HG03095 (cell line): ENCODE results near the gene PDHB.

Source experiments
- ATAC-seq: cut with Tn5 transposase; IDR thresholded peaks from one replicate; pipeline ENCODE4 v1.9.1; 2021; ENCODE audit warnings: moderate library complexity; ENCODE audit not compliant: unreplicated experiment

PDHB gene

DNA sequence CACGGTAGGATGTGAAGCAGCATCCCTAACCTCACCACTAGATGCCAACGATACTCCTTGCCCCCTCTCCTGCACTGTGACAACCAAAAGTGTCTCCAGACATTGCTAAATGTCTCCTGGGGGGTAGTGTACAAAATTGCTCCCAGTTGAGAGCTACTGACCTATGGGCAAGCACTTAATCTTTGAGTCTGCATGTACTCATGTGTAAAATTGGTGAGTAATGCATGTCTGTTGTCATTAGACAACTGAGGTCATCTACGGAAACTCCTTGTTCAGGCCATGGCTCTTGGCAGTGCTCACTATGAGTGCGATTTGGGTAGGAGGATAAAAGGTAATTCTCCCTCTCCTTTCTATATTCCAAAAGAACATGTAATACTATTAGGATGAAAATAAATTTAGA is 29.2 kb downstream of the PDHB start:
- ATAC-seq: no peak

DNA sequence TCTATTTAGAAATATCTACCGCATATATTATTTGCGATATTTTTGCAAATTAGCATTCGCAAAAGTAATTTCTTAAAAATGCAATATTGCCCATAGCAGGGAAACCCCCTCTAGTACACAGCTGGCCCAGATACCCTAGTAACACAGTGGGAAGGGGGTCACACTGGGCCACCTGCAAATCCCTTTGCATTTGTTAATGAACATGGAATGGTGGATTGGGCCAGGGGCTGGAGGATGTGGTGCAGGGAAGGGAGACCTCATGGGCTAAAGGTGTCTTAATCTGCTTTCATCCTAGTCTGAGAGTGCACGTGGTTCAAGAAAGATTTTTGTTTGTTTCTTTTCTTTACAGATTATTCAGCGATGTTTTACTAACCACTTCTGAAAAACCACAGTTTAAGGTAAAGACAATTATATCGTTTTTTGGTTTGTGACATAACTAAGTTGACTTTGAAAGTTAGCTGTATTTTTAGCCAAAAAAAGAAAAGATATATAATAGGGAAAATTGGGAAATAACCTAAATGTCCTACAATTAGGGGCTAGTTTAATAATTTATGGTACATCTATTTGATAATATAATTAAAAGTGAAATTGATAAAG is 30.0 kb downstream of the PDHB start:
- no peak for ATAC-seq

- ATAC-seq: no peak
Observed at GRCh38 chr3:58398669-58399333, 34.8 kb downstream of the PDHB start.

GRCh38 chr3:58394339-58394738 is 39.3 kb downstream of the PDHB start:
- ATAC-seq: no peak

- no peak for ATAC-seq
Observed at GRCh38 chr3:58392181-58392580, 41.5 kb downstream of the PDHB start.

- ATAC-seq: no peak
Observed at GRCh38 chr3:58391156-58391865, 42.3 kb downstream of the PDHB start.

DNA sequence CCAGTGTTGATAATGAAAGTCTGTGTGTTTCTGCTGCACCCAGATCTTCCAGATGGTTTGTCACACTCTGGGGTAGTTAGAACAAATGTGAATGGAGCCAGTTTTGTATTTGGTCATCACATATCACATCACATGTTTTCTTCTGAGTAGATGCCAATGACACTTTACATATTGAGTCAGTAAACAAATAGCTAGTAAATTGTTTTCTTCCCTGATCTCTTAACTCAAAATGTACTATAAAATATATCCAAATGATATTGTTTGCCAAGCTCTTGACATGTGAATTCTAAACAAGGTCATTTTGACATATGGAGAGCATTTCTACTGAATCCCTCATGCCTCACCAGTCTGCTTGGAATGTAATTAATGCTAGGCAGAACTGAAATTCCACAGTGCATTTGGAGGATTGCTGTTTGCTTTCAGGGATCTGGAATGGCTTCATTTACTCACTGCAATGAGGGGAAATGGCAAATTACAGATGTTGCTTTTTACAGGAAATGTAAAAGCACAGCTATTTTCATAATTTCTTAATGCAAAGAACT is 45.0 kb downstream of the PDHB start:
- no peak for ATAC-seq

DNA sequence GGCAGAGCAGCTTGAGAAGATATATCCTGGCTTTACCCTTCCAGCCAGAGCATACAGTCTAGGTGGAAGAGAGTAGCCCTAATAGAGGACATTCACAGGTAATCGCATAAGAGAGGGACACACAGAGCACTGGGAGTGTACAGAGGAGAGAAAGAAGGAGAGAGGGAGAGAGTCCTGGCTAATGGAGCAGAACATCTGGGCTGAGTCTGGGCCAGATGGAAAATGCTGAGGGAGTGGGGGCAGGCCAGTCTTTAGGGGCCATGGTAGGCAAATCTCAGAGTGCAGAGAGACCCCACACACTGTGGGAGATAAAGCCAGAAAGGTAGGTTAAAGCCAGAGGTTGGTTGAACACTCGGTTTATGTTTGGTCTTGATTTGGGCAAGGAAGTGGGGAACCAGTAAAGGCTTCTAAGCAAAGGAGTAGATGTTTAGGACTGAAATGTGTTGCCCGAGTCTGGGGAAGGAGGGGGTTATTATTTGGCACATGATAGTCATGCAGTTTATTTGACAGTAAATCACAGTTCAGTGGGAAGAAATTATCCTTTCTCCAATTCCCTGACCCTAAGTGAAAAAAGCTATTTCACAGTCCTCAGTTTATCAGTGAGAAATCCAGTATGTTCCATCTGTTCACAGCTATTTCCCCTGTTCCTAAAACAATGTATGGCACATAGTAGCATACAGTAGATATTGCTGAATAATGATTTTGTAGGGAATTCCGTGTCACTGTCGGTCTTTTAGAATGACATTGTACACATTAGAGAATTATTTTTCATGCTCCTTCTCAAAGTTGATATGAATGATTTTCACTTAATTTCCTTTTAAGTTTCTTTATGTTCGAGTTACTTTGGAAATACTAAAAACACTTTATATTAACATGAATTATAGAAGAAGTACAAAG is 45.7 kb downstream of the PDHB start:
- ATAC-seq: no peak

DNA sequence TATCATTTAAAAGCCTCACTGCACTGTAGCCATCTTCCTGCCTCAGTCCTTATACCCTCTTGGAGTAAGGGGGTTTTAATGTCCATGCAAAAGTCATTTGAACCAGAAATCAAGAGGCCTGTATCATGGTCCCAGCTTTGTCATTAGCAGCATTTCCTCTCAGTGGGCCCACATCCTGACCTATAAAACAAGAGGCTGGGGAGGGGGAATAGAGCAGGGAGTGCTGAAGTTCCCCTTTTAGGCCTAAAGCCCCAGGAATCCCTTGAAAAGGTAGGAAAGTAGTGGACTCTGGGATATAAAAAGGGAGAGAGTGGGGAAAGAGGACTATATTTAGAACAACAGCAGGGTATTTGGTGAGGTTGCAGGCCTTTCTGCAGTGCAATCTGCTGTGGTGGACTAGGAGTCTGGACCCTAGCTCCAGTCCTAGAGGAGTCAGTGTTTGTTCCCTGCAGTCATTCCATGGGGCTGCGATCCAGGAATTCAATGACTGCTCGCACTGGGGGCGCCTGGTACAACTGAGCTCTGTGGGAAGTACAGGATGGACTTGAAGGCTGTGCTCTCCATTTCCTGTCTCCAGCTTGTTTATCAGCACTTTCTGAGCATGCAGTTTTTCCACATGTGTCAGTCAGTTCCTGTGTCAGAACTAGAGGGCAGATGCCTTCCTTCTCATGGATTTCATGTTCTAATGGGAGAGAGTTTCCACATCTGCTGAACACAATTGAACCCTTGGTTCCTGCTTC is 46.8 kb downstream of the PDHB start:
- ATAC-seq: no peak

- no peak for ATAC-seq
Observed at GRCh38 chr3:58384381-58385090, 49.1 kb downstream of the PDHB start.

- ATAC-seq: no peak
Observed at GRCh38 chr3:58383904-58384303, 49.7 kb downstream of the PDHB start.

- ATAC-seq: no peak
Observed at GRCh38 chr3:58383476-58383875, 50.2 kb downstream of the PDHB start.

GRCh38 chr3:58379351-58380073 is 54.1 kb downstream of the PDHB start:
- ATAC-seq: no peak

DNA sequence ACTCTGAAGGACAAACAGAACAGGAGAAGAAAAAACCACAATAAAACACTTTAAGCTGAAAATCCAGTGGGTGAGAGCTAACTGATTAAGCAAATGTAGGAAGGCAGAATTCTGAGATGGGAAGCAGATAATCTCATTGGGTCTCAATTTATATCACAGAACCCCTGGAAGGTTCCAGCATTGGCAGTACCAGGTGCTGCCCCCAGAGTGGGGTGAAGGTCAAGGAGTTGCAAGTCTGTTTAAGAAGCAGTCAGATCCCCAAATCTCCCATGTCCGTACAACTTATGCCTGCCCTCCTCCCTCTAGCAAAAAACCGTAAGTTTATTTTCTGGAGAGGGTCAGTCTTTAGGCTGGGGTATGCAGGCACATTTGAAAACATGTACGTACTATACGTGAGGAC is 55.9 kb downstream of the PDHB start:
- no peak for ATAC-seq
